Stimulated activated effector memory CD8-positive, alpha-beta T cell treated with anti-CD3 and anti-CD28 coated beads, Interleukin-12 subunit alpha, Interleukin-12 subunit beta, amount 100 ng/mL, for 72 hours (primary cell): ENCODE measurements around the gene DDX49.
A peak's percentile ranks its signal among the peaks of the same experiment; 100 is the strongest.

Experiments
- ATAC-seq: fragments of 150-1000 bp; cut with Tn5 transposase; 2 replicates; pipeline ENCODE4 v1.10.0; 2021
- DNase-seq, 2 donors: peaks; one replicate each; pipeline ENCODE4 v3.0.0; 2021 to 2022; ENCODE audit warnings: low spot score in 2 of 2
- H3K27ac Mint-ChIP-seq: one replicate; pipeline ENCODE4 v1.8.0; 2022; ENCODE audit warnings: mild to moderate bottlenecking, mixed read lengths
- H3K36me3 Mint-ChIP-seq: one replicate; pipeline ENCODE4 v1.8.0; 2022; ENCODE audit warnings: mild to moderate bottlenecking, mixed read lengths
- H3K4me1 Mint-ChIP-seq: one replicate; pipeline ENCODE4 v1.8.0; 2022; ENCODE audit warnings: mixed read lengths
- H3K4me3 Mint-ChIP-seq: one replicate; pipeline ENCODE4 v1.8.0; 2022; ENCODE audit warnings: mild to moderate bottlenecking, mixed read lengths
- H3K9me3 Mint-ChIP-seq: one replicate; pipeline ENCODE4 v1.8.0; 2022; ENCODE audit warnings: mixed read lengths

Gene DDX49

DNA sequence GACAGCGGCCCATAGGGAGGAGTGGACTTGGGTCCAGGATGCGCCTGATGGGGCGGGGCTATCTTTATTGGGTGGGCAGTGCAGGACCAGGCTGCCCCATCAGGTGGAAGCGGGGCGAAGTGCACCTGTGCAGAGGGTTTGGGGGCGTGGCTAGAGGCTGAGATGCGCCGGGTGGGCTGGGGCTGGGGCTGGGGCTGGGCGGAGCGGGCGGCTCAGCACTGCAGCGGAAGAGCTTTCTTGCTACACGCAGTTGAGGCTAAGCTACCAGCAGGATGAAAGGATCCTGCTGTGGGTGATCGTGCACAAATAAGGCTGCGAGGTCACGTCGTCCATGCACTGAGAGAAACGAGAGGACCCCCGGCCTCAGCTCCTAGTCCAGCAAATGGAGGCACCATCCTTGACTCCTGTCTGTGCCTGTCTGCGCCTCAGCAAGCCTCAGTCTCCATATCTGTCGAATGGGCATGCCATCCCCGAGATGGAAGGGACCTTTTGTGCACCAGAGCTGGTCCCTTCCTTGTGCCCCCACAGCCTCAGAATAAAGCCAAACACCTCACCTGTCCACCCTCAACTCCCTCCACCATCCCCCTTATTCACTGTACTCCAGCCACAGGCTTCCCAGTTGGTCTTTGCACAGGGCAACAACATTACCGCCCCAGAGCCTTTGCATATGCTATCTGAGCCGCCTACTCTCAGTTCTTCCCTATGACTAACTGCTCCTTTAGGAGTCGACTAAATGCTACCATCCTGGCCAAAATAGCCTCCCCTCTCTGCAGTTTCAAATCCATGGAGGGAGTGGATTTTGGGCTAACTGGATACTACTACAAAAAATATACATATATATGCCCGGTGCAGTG is 42.5 kb downstream of the DDX49 start:
- no peak overlapping the region for H3K4me3 Mint-ChIP-seq
- DNase-seq, result no peak
- ATAC-seq, result peak; percentile 39
- H3K4me1 Mint-ChIP-seq, result peaks cover 12% of the 10 kb centered on the region
- H3K9me3 Mint-ChIP-seq, result no peaks in the 10 kb centered on the region
- H3K27ac Mint-ChIP-seq, result no peak overlapping the region
- H3K36me3 Mint-ChIP-seq, result no peaks in the 10 kb centered on the region

DNA sequence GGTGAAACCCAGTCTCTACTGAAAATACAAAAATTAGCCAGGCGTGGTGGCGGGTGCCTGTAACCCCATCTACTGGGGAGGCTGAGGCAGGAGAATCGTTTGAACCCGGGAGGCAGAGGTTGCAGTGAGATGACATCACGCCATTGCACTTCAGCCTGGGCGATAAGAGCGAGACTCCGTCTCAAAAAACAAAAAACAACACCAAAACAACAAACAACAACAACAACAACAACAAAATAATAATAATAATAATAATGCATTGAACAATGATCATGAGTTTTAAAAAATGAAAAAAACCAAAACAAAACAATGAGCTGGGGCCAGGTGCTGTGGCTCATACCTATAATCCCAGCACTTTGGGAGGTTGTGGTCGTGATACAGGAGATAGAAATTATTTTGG is 44.6 kb downstream of the DDX49 start:
- DNase-seq (no peak), ATAC-seq (no peak)
- no peaks in the 10 kb centered on the region for H3K36me3 Mint-ChIP-seq
- no peaks in the 10 kb centered on the region for H3K9me3 Mint-ChIP-seq
- no peak overlapping the region for H3K4me3 Mint-ChIP-seq
- no peak overlapping the region for H3K27ac Mint-ChIP-seq
- peaks cover 16% of the 10 kb centered on the region for H3K4me1 Mint-ChIP-seq

DNA sequence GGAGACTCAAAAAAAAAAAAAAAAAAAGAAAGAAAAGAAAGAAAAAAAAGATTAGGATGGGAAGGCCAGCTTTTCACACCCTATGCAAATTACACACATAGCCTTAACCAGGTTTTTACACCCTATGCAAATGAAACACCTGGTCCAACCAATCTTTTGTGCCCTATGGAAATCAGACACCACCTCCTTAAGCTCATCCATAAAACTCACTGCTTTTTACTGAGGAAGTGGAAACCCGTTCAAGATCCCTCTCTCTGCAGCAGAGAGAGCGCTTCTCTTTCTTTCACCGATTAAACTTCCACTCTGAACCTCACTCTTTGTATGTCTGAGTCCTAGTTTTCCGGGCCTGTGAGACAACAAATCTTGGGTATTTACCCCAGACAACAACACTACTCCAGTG is 46.8 kb downstream of the DDX49 start:
- Mint-ChIP-seq H3K4me1 (peaks cover 18% of the 10 kb centered on the region), H3K9me3 (no peaks in the 10 kb centered on the region), H3K4me3 (no peak overlapping the region), H3K27ac (no peak overlapping the region), H3K36me3 (no peaks in the 10 kb centered on the region)
- no peak for ATAC-seq
- DNase-seq, result no peak

GRCh38 chr19:18967358-18968146 is 48.0 kb downstream of the DDX49 start:
- peaks cover 7% of the 10 kb centered on the region for H3K4me1 Mint-ChIP-seq
- DNase-seq (no peak), ATAC-seq (no peak)
- H3K9me3 Mint-ChIP-seq, result no peaks in the 10 kb centered on the region
- no peaks in the 10 kb centered on the region for H3K36me3 Mint-ChIP-seq
- H3K27ac Mint-ChIP-seq, result no peak overlapping the region
- no peak overlapping the region for H3K4me3 Mint-ChIP-seq

- Mint-ChIP-seq H3K4me3 (no peak overlapping the region), H3K4me1 (peaks cover 7% of the 10 kb centered on the region), H3K9me3 (no peaks in the 10 kb centered on the region), H3K27ac (no peak overlapping the region), H3K36me3 (no peaks in the 10 kb centered on the region)
- ATAC-seq (no peak), DNase-seq (no peak)
These were observed 50.6 kb downstream of the DDX49 start for GRCh38 chr19:18969931-18970659.

DNA sequence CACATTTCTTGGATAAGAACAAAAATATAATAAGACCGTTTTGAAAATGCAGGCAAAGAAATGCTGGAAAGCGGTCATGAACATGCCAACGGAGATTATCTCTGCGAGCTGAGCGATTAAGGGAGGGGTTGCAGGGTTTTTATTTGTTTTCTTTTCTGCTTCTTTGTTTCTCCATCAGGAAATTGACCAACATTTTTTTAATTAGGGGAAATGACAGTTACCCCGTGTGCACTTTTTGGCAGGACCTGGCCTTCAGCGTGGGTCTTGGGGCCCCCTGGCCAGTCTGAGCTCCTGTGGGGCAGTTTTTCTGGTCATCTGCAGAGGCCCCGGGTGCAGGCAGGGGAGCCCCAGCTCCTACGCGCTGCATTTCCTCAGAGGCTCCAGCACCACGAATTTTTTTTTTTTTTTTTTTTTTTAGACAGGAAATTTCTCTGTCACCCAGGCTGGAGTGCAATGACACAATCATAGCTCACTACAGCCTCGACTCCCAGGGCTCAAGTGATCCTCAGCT is 52.8 kb downstream of the DDX49 start:
- Mint-ChIP-seq H3K9me3 (no peaks in the 10 kb centered on the region), H3K4me3 (no peak overlapping the region), H3K36me3 (no peaks in the 10 kb centered on the region), H3K4me1 (peaks cover 7% of the 10 kb centered on the region), H3K27ac (no peak overlapping the region)
- DNase-seq (no peak), ATAC-seq (peak; percentile 43)

DNA sequence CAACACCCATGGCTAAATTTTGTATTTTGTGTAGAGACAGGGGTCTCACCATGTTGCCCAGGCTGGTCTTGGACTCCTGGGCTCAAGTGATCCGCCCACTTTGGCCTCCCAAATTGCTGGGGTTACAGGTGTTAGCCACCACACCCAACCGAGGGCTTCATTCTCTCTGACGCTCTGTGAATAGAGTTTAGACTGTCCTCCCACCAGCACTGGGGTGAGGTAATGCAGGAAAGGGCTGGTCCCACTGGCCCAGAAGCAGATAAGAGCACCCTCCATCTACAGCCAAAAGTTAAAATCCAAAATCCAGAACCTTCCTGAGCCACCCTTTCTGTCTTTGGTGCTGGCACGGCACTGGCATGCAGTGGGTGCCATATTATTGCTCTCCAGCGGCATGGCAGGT is 53.3 kb downstream of the DDX49 start:
- no peak for DNase-seq
- H3K27ac Mint-ChIP-seq, result no peak overlapping the region
- no peaks in the 10 kb centered on the region for H3K36me3 Mint-ChIP-seq
- no peak for ATAC-seq
- H3K9me3 Mint-ChIP-seq, result no peaks in the 10 kb centered on the region
- peaks cover 7% of the 10 kb centered on the region for H3K4me1 Mint-ChIP-seq
- no peak overlapping the region for H3K4me3 Mint-ChIP-seq

GRCh38 chr19:18975011-18975410 is 55.5 kb downstream of the DDX49 start:
- Mint-ChIP-seq H3K4me3 (no peak overlapping the region), H3K4me1 (no peaks in the 10 kb centered on the region), H3K9me3 (no peaks in the 10 kb centered on the region), H3K27ac (no peak overlapping the region), H3K36me3 (no peaks in the 10 kb centered on the region)
- DNase-seq (no peak), ATAC-seq (no peak)

DNA sequence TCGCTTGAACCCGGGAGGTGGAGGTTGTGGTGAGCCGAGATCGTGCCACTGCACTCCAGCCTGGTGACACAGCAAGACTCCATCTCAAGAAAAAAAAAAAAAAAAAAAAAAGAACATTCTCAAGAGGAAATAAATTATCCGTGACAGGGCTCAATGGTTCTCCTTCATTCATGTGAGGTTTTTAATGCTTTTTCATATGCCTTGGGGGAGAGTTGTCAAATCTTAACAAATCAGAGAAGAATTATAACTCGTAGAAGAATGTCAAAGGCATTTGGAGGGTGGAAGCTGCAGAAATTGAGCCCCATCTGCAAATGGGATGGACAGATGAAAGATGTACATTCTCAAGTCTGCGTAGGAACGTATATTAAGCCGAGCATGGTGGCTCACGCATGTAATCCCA is 56.4 kb downstream of the DDX49 start:
- H3K9me3 Mint-ChIP-seq, result no peaks in the 10 kb centered on the region
- H3K4me1 Mint-ChIP-seq, result no peaks in the 10 kb centered on the region
- ATAC-seq (no peak), DNase-seq (no peak)
- H3K36me3 Mint-ChIP-seq, result no peaks in the 10 kb centered on the region
- no peak overlapping the region for H3K4me3 Mint-ChIP-seq
- H3K27ac Mint-ChIP-seq, result no peak overlapping the region
